HG02973 (cell line): ENCODE results near the gene C1QTNF12.

Experiments
- ATAC-seq: cut with Tn5 transposase; IDR thresholded peaks from one replicate; pipeline ENCODE4 v1.9.1; 2021; ENCODE audit warnings: moderate library complexity; ENCODE audit not compliant: unreplicated experiment

C1QTNF12 gene

DNA sequence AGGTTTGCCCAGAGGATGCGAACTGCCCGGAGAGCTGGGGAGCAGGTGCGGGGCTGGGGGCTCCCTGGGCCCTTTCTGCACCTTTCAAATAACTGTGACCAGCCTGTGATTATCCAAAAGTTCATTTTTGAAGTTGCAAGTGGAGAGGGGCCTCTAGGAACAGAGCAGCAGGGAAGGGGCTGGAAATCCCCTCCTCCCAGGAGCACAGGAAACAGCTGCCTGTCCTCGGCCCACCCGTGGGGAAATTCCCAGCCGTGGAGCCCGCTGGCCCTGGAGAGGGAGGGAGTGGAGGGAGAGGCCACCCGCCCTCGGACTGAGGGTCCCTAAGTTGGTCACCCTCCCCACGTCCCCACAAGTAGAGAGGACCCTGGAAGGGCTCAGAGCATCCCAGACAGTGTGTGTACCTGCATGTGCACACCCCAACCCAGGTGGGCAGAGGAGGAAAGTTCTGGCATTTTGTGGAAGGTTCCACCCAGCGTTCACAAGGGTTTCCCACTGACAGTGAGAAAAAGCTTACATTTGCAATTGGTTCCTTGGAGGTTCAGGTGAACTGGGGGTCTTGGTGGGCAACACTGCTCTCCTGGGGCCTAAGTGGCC lies 31.3 kb downstream of the C1QTNF12 start:
- ATAC-seq: no peak

DNA sequence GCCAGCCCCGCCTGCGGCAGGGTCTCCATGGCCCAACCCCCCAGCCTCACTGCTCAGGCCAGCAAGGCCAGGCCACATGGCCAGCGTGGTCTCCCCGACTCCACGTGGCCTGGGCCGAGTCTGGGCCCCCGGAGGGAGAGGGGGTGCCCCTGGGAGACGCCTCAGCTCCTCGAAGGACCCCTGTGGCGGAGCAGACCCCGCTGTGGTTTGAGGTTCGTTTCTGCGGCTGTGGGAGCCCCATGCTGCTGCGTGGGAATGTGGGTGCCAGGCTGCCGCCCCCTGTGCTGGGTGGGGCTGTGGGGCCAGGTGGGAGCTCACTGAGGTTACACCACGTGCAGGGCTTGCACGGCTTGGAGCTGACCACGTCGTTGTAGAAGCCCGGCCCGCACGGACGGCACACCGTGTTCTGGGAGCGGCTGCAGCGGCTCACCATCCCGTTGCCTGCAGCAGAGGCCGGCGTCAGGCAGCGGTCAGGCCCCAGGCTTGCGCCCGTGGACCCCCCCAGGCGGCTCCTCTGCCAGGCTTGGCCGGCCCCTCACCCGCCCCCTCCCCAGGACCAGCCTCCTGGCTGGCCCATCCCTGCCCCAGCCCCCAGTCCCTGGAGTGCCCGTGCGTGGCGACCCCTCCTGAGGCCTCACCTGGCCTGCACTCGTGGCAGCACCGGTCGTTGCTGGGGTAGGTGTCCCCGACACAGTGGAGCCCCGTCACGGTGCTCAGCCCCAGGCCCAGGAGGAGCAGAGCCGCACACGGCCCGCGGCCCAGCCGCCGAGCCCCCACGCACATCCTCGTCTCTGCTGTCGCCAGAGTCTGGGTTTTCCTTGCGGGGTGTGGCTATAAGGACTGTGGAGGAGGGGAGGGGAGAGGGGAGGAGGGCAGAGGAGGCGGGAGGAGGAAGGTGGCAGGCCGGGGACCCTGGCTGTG lies 32.9 kb downstream of the C1QTNF12 start, which contains the start of gene TNFRSF4:
TNFRSF4 (minus strand) TSS at position 809 of the 921 bp plus-strand sequence; CDS start at position 783, 26 bp downstream.
- ATAC-seq: no peak

DNA sequence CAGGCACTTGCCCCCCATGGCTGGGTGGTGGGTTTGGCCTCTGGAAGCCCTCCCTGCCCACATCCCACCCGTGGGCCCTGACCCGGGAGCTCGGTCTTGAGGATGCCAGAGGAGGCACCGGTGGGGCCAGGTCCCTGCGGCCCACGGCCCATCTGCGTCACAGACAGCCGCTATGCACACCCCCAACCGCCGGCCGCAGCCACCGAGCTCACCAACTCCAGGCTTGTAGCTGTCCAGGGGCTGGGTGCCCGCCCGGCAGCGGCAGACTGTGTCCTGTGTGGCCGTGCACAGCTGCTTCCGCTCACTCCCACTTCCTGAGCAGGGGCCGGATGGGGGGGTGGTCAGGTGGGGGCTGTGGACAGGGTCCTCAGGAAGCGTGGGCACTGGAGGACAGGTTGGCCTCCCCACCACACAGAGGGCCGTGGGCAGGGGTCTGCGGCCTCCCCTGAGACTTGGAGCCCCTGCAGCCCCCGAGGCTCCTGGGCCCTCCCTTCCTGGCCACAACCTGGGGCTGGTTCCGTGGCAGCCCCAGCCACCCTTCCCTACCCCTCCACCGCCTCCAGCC lies 33.7 kb downstream of the C1QTNF12 start:
- no peak for ATAC-seq

DNA sequence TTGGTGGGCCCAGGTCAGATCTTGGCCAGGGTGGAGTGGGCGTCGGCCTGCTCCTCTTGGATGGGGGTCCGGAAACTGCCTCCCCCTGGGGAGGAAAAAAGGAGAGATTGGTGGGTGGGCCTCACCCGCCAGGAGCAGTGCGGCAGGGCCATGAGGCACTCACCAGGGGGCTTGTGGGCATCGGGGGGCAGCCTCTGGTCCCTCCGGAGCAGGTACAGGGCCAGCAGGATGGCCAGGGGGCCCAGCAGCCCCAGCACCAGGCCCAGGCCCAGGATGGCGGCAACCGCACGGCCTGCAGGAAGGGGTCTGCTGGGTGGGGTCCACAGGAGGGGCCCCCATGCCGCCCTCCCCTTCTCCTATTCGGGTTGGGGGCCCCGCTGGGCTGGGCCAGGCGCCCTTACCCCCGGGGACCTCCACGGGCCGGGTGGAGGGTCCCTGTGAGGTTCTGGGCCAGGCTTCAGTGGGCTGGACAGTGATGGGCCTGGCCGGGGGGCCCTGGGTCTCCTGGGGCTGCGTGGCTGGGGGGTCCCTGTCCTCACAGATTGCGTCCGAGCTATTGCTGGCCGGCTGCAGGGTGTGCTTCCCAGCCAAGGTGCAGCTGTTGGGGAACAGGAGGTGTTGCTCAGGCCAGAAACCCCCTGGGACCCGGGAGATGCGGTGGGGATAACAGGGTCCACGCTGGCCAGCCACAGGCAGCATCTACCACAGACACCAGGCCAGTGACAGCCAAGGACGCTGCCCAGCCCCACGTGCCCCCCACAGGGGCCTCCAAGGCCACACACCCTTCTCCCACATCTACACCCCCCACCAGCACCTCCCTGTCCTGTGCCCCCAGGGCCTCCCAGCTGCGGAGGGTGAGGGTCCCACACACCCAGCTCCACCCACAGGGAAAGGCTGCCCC lies 34.7 kb downstream of the C1QTNF12 start:
- no peak for ATAC-seq

- ATAC-seq: no peak
Observed at GRCh38 chr1:1210726-1211540, 35.6 kb downstream of the C1QTNF12 start.

DNA sequence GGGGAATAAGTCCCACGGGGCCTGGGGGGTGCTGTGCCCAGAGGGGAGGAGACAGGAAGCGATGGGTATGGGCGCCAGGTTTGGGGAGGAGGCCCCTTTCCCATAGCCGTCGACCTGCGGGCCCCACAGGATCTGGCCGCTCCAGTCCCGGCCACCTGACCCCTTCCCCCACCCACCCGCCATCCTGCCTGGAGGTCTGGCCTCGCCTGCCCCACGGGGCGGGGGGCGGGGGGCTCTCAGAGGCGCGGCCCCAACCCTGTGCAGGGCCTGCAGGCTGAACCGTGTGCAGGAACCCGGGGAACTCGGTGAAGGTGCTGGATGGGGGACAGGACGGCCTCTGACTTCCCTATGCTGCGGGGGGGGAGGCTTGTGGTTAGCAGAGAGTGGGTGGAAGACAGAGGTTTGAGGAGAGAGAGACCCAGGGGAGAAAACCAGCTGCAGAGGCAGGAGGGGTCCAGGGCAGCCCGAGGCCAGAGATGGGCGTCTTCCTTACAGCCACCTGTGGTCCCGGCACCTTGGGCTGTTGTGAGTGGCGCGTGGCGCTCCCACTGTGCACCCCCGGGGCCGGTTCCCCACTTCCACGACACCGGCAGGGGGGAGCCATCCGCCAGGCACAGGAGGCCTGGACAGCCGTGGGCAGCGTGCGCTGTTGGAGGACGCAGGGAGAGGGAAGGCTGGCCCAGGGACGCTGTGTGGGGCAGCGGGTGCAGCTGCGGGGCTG lies 37.6 kb downstream of the C1QTNF12 start:
- ATAC-seq: no peak

DNA sequence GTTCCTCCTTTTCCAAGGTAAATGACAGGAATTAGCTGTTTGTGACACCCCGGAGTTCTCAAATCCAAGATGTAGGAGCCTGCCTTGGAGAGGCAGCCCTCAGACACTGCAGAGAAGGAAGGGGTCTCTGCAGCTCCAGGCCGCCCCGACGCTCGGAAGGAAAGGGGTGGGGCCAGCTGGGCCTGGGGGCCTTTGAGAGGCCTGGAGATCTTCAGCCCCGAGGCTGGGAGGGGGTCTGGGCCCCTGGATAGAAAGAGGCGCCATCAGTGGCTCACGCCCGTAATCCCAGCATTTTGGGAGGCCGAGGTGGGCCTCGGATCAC lies 39.0 kb downstream of the C1QTNF12 start:
- no peak for ATAC-seq

GRCh38 chr1:1206966-1207531 lies 39.5 kb downstream of the C1QTNF12 start:
- ATAC-seq: no peak

- no peak for ATAC-seq
Observed at GRCh38 chr1:1206376-1206965, 40.1 kb downstream of the C1QTNF12 start, which contains the start of gene TNFRSF18. Gene TNFRSF18, minus strand, starts transcription at chr1:1206592. Its CDS starts 21 bp downstream, at chr1:1206571.

- no peak for ATAC-seq
Observed at GRCh38 chr1:1205769-1206375, 40.6 kb downstream of the C1QTNF12 start.

DNA sequence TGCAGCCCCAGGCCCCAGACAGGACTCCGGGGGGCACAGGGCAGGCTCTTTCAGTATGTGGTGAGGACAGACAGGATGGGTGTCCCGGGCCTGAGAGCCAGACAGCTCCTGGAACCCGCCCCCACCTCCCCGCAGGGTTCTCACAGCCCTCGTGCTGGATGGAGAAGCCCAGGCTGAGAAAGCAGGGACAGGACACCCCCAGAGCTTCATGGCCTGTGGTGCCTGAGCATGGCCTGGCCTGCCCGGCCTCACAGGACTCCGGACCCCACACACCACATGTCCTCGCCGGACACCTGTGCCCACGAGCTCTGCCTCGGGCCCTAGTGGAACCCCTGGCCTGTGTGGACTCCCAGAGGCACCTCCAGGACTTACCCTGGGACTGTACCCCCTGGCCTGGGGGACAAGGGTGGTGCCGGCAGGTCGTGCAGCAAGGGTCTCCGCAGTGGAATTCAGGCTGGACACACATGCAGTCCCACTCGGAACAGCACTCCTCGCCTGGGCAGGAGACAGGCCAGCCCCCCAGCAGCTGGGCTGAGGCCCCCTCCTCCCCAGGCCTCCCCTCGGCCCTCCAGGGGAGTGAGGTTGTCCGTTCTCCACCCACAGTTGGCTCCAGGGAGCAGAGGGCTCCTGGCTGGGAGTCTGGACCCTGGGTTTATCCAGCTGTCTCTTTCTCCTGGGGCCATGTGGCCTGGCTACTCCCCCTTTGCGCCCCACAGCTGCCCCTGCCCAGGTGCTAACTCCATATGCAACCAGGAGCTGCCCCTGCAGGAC lies 41.3 kb downstream of the C1QTNF12 start:
- no peak for ATAC-seq

GRCh38 chr1:1204425-1204920 lies 42.0 kb downstream of the C1QTNF12 start:
- no peak for ATAC-seq

GRCh38 chr1:1203561-1204424 lies 42.7 kb downstream of the C1QTNF12 start:
- no peak for ATAC-seq

DNA sequence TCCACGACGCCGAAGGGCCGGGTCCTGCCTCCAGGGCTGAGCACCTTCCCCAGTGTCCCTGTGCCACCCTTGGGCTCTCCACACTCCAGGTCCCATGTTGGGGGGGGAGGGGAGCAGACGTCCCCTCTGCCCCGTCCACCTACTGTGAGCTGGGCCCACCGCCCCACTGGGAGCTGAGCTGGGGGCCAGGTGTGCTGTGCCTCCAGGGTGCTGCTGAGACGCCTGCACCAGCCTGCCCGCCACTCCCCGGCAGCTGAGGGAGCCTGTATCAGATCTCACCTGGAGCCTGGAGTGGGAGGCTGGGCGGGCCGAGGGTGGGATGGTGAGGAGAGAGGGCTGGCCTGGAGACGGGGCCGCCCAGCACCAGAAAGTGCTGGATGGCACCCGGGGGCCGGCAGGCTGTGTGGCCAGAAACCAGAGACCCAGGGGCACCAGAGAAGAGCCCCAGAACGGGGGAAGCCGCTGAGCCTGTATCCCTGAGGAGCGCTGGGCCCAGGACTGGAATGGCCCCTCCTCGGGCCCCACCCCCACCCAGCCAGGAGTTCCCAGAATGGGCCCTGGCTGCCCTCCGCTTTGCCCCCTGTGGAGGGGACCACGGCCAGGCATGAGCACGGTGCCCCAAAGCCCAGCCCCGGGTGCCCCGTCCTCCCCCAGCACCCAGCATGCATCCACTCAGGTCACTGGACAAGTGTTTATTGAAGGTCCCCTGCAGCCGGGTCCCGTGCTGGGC lies 43.5 kb downstream of the C1QTNF12 start:
- no peak for ATAC-seq

DNA sequence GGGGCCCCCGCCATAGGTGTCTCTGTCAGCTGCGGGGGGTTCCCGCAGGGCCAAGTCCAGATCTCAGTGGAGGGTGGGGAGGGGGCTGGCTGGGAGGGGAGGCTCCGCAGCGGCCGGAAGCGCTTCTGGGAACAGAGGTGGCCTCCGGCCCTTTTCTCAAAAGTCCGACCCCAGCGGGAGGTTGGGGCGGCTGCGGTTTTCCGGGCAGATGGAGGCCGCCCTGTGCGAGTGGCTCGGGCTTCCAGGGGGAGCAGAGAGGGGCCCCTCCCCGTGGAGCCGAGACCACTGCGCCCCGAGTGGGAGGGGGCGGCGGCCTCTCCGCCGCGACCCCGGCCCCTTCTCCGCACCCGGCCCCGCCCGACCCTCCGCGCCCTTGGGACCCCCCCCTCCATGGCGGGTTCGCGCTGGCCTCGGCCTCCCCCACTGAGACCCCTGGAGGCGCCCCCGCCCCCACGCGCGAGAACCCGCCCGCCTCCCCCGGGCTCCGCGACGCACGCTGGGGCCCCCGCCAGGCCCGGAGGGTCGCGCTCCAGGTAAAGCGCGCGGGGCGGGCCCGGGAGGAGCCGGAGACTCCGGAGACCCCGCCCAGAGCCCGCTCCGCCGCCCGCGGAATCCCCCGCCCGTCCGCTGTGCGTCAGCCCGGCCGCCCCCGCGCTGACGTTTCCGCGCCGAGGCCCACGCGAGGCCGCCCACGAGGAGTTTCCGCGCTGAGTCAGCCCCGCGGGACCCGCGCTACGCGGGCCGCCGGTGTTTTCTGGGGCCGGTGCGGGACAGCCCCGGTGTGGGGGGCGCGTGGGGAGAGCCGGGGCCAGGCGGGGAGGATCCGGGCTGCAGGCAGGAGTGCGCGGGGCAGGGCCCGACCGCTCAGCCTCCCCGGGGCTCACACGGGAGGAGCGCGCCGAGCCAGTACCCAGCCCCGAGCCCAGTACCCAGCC lies 45.4 kb downstream of the C1QTNF12 start:
- ATAC-seq: peak; percentile 24
